HepG2 (cell line): Measurements from ENCODE around the gene SYNJ2. TPM values are rescaled to one million over a fixed set of nuclear protein-coding genes. Genes with fewer than 3 reads are reported as not detected.

Experiments used
- ARNTL ChIP-seq: sonication (generic); formaldehyde crosslinking; IDR thresholded peaks from 2 replicates; pipeline ENCODE4 v1.4.0; 2020; ENCODE audit warnings: mild to moderate bottlenecking, missing genetic modification reagents
- EED ChIP-seq: sonication (generic); formaldehyde crosslinking; IDR thresholded peaks from 2 replicates; pipeline ENCODE4 v1.5.0; 2020; ENCODE audit warnings: mild to moderate bottlenecking, missing genetic modification reagents
- FUBP1 ChIP-seq: sonication (generic); formaldehyde crosslinking; IDR thresholded peaks from 2 replicates; pipeline ENCODE4 v1.5.1; 2020; ENCODE audit warnings: missing genetic modification reagents, mild to moderate bottlenecking, borderline replicate concordance
- GATA4 ChIP-seq: sonication (generic); IDR thresholded peaks from 2 replicates; pipeline ENCODE4 v1.6.1; 2016; ENCODE audit warnings: antibody characterized with exemption, low read depth, borderline replicate concordance
- IKZF5 ChIP-seq: IDR thresholded peaks from 2 replicates; pipeline ENCODE4 v1.6.1; 2018; ENCODE audit warnings: missing genetic modification reagents, mild to moderate bottlenecking, missing compliant biosample characterization
- KAT2B ChIP-seq: fragments of 150-350 bp; IDR thresholded peaks from 2 replicates; pipeline ENCODE4 v1.6.1; 2014; ENCODE audit warnings: low read depth, low read length, borderline replicate concordance
- NFIB ChIP-seq: sonication (generic); formaldehyde crosslinking; IDR thresholded peaks from 2 replicates; pipeline ENCODE4 v1.9.0; 2021; ENCODE audit warnings: missing genetic modification reagents, mild to moderate bottlenecking, borderline replicate concordance
- PBX3 ChIP-seq: sonication (generic); formaldehyde crosslinking; IDR thresholded peaks from 2 replicates; pipeline ENCODE4 v1.8.1; 2023; ENCODE audit warnings: missing genetic modification reagents, inconsistent platforms, borderline replicate concordance
- SP2 ChIP-seq: sonication (generic); formaldehyde crosslinking; IDR thresholded peaks from 2 replicates; pipeline ENCODE4 v1.5.1; 2020; ENCODE audit warnings: mild to moderate bottlenecking, missing genetic modification reagents
- SP4 ChIP-seq: sonication (generic); formaldehyde crosslinking; IDR thresholded peaks from 2 replicates; pipeline ENCODE4 v1.8.1; 2023; ENCODE audit warnings: mild to moderate bottlenecking, missing genetic modification reagents
- TIGD3 ChIP-seq: sonication (generic); formaldehyde crosslinking; IDR thresholded peaks from 2 replicates; pipeline ENCODE4 v1.5.1; 2020; ENCODE audit warnings: mild to moderate bottlenecking, missing genetic modification reagents, borderline replicate concordance
- ZKSCAN5 ChIP-seq: sonication (generic); formaldehyde crosslinking; IDR thresholded peaks from 2 replicates; pipeline ENCODE4 v1.5.1; 2020; ENCODE audit warnings: mild to moderate bottlenecking, missing genetic modification reagents
- ZMAT3 ChIP-seq: sonication (generic); formaldehyde crosslinking; conservative IDR thresholded peaks from 2 replicates; pipeline ENCODE4 v1.7.0; 2021; ENCODE audit warnings: missing genetic modification reagents
- ZNF232 ChIP-seq: sonication (generic); formaldehyde crosslinking; IDR thresholded peaks from 2 replicates; pipeline ENCODE4 v1.4.0; 2020; ENCODE audit warnings: missing genetic modification reagents, borderline replicate concordance
- ZNF296 ChIP-seq: sonication (generic); formaldehyde crosslinking; conservative IDR thresholded peaks from 2 replicates; pipeline ENCODE4 v1.5.0; 2020; ENCODE audit warnings: mild to moderate bottlenecking, missing genetic modification reagents
- ZNF383 ChIP-seq: sonication (generic); formaldehyde crosslinking; IDR thresholded peaks from 2 replicates; pipeline ENCODE4 v1.4.0; 2020; ENCODE audit warnings: missing genetic modification reagents, mild to moderate bottlenecking, borderline replicate concordance
- ZNF709 ChIP-seq: sonication (generic); formaldehyde crosslinking; IDR thresholded peaks from 2 replicates; pipeline ENCODE4 v1.5.0; 2020; ENCODE audit warnings: mild to moderate bottlenecking, missing genetic modification reagents
- ZNF747 ChIP-seq: sonication (generic); formaldehyde crosslinking; IDR thresholded peaks from 2 replicates; pipeline ENCODE4 v1.8.1; 2023; ENCODE audit warnings: missing genetic modification reagents, mild to moderate bottlenecking, borderline replicate concordance
- ZSCAN20 ChIP-seq: sonication (generic); formaldehyde crosslinking; IDR thresholded peaks from 2 replicates; pipeline ENCODE4 v1.4.0; 2020; ENCODE audit warnings: missing genetic modification reagents, mild to moderate bottlenecking, borderline replicate concordance
- polyA plus RNA-seq, 8 experiments: library from polyadenylated mRNA; depleted of rRNA in 3 of 8; stranded (reverse) in 7 of 8; unstranded in 1 of 8; fragments of >200 nt; fragmentation: Illumina TruSeq in 4 of 8; extraction: Trizol in 4 of 8; gene quantifications; 2 replicates each; pipeline versions ENCODE4 v1.2.1 to v1.2.3, GENCODE V29; 2011 to 2016; ENCODE audit warnings: low read depth in 4 of 8, missing spikeins in 1 of 8, mixed read lengths in 1 of 8; ENCODE audit not compliant: insufficient read depth in 1 of 8
- total RNA-seq, 5 experiments: library from RNA; depleted of rRNA; stranded (reverse); fragments of >200 nt; fragmentation: Illumina TruSeq; extraction: Trizol; gene quantifications; 2 replicates each; pipeline ENCODE4 v1.2.3, GENCODE V29; 2016; ENCODE audit warnings: low read depth in 1 of 5
- TF ChIP-seq, protein P1 (sequence below): sonication (generic); formaldehyde crosslinking; IDR thresholded peaks from 2 replicates; pipeline ENCODE4 v1.4.0; 2020; ENCODE audit warnings: missing genetic modification reagents
- TF ChIP-seq, protein P2 (sequence below): sonication (generic); formaldehyde crosslinking; IDR thresholded peaks from 2 replicates; pipeline ENCODE4 v1.4.0; 2020; ENCODE audit warnings: missing genetic modification reagents

The SYNJ2 gene
- total and polyA plus RNA-seq, 2 of the 13 experiments (the other 11 are each of a cell fraction or from before 2014, with no cell fraction given) = 39.1 to 57.6 TPM

- TF ChIP-seq PBX3 (CRISPR knock-in tag) (no peak), KAT2B (no peak), SP4 (no peak; the same call in 1 of the 2 replicates), ZNF232 (peak; percentile 85; the same call in 1 of the 2 replicates), FUBP1 (CRISPR knock-in tag) (0 out of 2 replicates have a peak, but pooled peaks have one; percentile 78), NFIB (CRISPR knock-in tag) (no peak), ZMAT3 (CRISPR knock-in tag) (no peak), ZKSCAN5 (CRISPR knock-in tag) (no peak), EED (no peak), ZSCAN20 (peak; percentile 26; the same call in 1 of the 2 replicates), ZNF383 (CRISPR knock-in tag) (no peak), ZNF747 (CRISPR knock-in tag) (peak; percentile 72; the same call in 1 of the 2 replicates), ZNF709 (CRISPR knock-in tag) (peak; percentile 84), IKZF5 (peak; percentile 98), SP2 (CRISPR knock-in tag) (0 out of 2 replicates have a peak, but pooled peaks have one; percentile 9), ZNF296 (CRISPR knock-in tag) (no peak), ARNTL (CRISPR knock-in tag) (peak; percentile 90), TIGD3 (no peak), GATA4 (peak; percentile 69; the same call in 1 of the 2 replicates)
- TF ChIP-seq, protein P1, sequence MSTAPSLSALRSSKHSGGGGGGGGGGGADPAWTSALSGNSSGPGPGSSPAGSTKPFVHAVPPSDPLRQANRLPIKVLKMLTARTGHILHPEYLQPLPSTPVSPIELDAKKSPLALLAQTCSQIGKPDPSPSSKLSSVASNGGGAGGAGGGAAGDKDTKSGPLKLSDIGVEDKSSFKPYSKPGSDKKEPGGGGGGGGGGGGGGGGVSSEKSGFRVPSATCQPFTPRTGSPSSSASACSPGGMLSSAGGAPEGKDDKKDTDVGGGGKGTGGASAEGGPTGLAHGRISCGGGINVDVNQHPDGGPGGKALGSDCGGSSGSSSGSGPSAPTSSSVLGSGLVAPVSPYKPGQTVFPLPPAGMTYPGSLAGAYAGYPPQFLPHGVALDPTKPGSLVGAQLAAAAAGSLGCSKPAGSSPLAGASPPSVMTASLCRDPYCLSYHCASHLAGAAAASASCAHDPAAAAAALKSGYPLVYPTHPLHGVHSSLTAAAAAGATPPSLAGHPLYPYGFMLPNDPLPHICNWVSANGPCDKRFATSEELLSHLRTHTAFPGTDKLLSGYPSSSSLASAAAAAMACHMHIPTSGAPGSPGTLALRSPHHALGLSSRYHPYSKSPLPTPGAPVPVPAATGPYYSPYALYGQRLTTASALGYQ (CRISPR knock-in tag) = peak; percentile 96
- TF ChIP-seq, protein P2, sequence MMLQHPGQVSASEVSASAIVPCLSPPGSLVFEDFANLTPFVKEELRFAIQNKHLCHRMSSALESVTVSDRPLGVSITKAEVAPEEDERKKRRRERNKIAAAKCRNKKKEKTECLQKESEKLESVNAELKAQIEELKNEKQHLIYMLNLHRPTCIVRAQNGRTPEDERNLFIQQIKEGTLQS (CRISPR knock-in tag) = peak; percentile 53
Observed at GRCh38 chr6:157985378-157986155, 3.9 kb downstream of the SYNJ2 start (continued).
